Common myeloid progenitor, CD34-positive (primary cell): ENCODE measurements around the gene SYTL1.
A peak's percentile ranks its signal among the peaks of the same experiment; 100 is the strongest.

Experiments used
- CTCF ChIA-PET: fragments of 350-600 bp; sonication (Branson Sonifier 250); formaldehyde crosslinking; loops from one replicate; lab custom pipeline; 2021; ENCODE audit warnings: antibody characterized with exemption; lab: Charles Lee
- POLR2A ChIA-PET: fragments of 350-600 bp; sonication (Branson Sonifier 250); formaldehyde crosslinking; loops from one replicate; lab custom pipeline; 2021; ENCODE audit warnings: antibody characterized with exemption; lab: Charles Lee
- DNase-seq, 3 donors: peaks; one replicate each; pipeline versions ENCODE4 v3.0.0 to v3.0.0-alpha.2; 2013
- H3K27ac ChIP-seq, 2 experiments: 1 replicate in 1 of 2; 2 replicates in 1 of 2; pipeline ENCODE4 v1.7.0; 2013; ENCODE audit warnings: inconsistent platforms in 2 of 2, low read length in 2 of 2, mild to moderate bottlenecking in 2 of 2, low read depth in 1 of 2, moderate library complexity in 1 of 2; ENCODE audit not compliant: severe bottlenecking in 2 of 2, insufficient read depth in 1 of 2, poor library complexity in 1 of 2
- H3K27me3 ChIP-seq, 5 experiments: replicated peaks in 2 of 5; 1 replicate in 3 of 5; 2 replicates in 2 of 5; pipeline versions ENCODE4 v1.6.1 to v1.7.0; 2013; ENCODE audit warnings: low read length in 4 of 5, mild to moderate bottlenecking in 2 of 5, moderate library complexity in 2 of 5, inconsistent platforms in 1 of 5; ENCODE audit not compliant: insufficient read depth in 5 of 5, control insufficient read depth in 4 of 5
- H3K36me3 ChIP-seq, 4 experiments: 1 replicate in 2 of 4; 2 replicates in 2 of 4; pipeline versions ENCODE4 v1.6.1 to v1.7.0; 2013; ENCODE audit warnings: low read length in 3 of 4, control low read depth in 1 of 4, mild to moderate bottlenecking in 1 of 4; ENCODE audit not compliant: control insufficient read depth in 4 of 4, insufficient read depth in 4 of 4
- H3K4me1 ChIP-seq, 4 experiments: 1 replicate in 3 of 4; 2 replicates in 1 of 4; pipeline versions ENCODE4 v1.6.1 to v1.7.1; 2013; ENCODE audit warnings: low read length in 3 of 4, mild to moderate bottlenecking in 3 of 4, control low read depth in 1 of 4, inconsistent platforms in 1 of 4, moderate library complexity in 1 of 4; ENCODE audit not compliant: control insufficient read depth in 4 of 4, insufficient read depth in 4 of 4; ENCODE audit errors: control extremely low read depth in 1 of 4
- H3K4me3 ChIP-seq, 7 experiments: 1 replicate in 4 of 7; 2 replicates in 3 of 7; pipeline versions ENCODE4 v1.5.1 to v1.7.0; 2013; ENCODE audit warnings: mild to moderate bottlenecking in 7 of 7, low read length in 6 of 7, moderate library complexity in 6 of 7, inconsistent platforms in 2 of 7, low read depth in 2 of 7, control low read depth in 1 of 7; ENCODE audit not compliant: insufficient read depth in 4 of 7, control insufficient read depth in 1 of 7; ENCODE audit errors: extremely low read depth in 1 of 7
- H3K9me3 ChIP-seq, 5 experiments: 1 replicate in 4 of 5; 2 replicates in 1 of 5; pipeline versions ENCODE4 v1.6.1 to v1.7.1; 2013; ENCODE audit warnings: low read length in 4 of 5, mild to moderate bottlenecking in 2 of 5, inconsistent platforms in 1 of 5, low read depth in 1 of 5, moderate library complexity in 1 of 5; ENCODE audit not compliant: control insufficient read depth in 4 of 5, insufficient read depth in 2 of 5; ENCODE audit errors: control extremely low read depth in 1 of 5
- WGBS: methylation state at CpG from one replicate; pipeline ENCODE4 v1.1.5; 2013; ENCODE audit not compliant: insufficient coverage; 5-methylcytosine and 5-hydroxymethylcytosine counted together

Gene SYTL1

DNA sequence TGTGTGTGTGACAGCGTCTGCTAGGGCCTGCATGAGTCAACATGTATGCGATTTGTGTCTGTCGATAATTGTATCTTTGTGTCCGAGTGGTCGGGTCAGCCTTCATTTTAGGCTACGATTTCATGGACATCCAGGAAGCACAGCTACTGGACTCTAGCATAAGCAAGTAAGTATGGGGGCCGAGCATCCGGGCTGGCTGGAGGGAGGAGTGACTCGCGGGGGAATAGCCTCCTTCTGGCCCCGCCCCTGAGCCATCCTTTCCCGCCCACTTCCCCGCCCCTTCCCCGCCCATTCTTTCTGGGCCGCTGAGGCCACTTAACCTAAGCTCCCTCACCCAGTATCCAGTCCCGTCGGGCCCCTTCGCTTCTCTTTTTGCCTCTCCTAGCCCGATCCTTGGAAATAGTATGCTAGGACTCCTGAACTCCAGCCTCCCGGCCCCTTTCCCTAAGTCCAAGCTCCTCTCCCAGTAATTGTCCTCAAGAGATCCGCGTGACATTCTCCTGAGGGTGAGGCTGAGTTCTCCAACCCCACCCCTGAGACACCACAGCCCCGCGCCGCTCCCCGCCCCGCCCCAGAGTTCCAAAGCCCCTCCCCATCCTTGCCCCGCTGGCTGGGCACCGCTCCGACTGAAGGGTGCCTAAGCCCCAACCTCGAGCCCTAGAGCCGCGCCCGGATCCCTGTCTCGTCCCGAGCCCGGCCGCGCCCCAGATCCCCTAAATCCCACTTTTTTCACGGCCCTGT is 23.7 kb downstream of the SYTL1 start:
- CTCF ChIA-PET: interaction anchor here (0.7 to 8.0 kb wide), 15 partner anchors 8 to 297 kb away, joined by 3 to 80 read pairs (median 5); partner anchors contain the start of genes CD164L2 and SYTL1
- POLR2A ChIA-PET: interaction anchor here (0.5 to 1.4 kb wide), 3 partner anchors 9 to 194 kb away, joined by 3 to 5 read pairs (median 3); no protein-coding TSS in a partner anchor
- peaks cover 9 to 59% (median 52%) of the 10 kb centered on the region in 4 experiments for H3K4me1 ChIP-seq

DNA sequence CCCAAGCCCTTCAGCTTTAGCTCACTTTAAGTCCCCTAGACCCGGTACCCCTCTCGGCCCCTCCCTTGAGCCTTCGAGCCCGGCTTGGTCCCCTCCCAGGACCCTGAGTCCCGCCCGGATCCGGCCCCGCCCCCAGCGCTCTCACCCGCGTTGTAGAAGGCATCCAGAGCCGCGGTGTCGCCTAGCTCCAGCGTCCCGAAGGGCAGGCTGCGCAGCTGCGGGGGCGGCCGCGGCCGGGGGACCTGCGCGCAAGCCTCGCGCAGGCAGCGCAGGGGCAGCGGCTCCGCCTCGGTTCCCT is 24.2 kb downstream of the SYTL1 start:
- CTCF ChIA-PET: interaction anchor here (1.1 to 8.0 kb wide), 12 partner anchors 9 to 262 kb away, joined by 3 to 80 read pairs (median 8); partner anchors contain the start of genes CD164L2 and SYTL1
- H3K4me1 ChIP-seq: peaks cover 9 to 55% (median 51%) of the 10 kb centered on the region in 4 experiments
- H3K9me3 ChIP-seq: no peaks in the 10 kb centered on the region
- no peak overlapping the region for H3K27ac ChIP-seq
- POLR2A ChIA-PET: interaction anchor here (0.5 to 1.4 kb wide), 2 partner anchors 10 to 183 kb away, joined by 3 to 5 read pairs; no protein-coding TSS in a partner anchor
- H3K27me3 ChIP-seq: no peaks in the 10 kb centered on the region
- H3K36me3 ChIP-seq: peaks cover 0 to 11% (median 1%) of the 10 kb centered on the region in 4 experiments
- 0% methylated on average over 5 of the region's 30 CpGs for WGBS
- DNase-seq: peak; percentile 57 to 84 (median 79)
- peak overlapping the region; percentile 37 to 83 (median 70) for H3K4me3 ChIP-seq

More for the DNA sequence above, 23.7 kb downstream of the SYTL1 start:
- H3K9me3 ChIP-seq: no peaks in the 10 kb centered on the region
- peak; percentile 69 to 79 (median 77) for DNase-seq
- peak overlapping the region; percentile 37 to 83 (median 70) for H3K4me3 ChIP-seq
- no peaks in the 10 kb centered on the region for H3K27me3 ChIP-seq
- 5% methylated on average over 21 of the region's 40 CpGs for WGBS
- peak overlapping the region in 1 of 2 experiments; percentile 54 for H3K27ac ChIP-seq
- H3K36me3 ChIP-seq: peaks cover 0 to 11% (median 1%) of the 10 kb centered on the region in 4 experiments

DNA sequence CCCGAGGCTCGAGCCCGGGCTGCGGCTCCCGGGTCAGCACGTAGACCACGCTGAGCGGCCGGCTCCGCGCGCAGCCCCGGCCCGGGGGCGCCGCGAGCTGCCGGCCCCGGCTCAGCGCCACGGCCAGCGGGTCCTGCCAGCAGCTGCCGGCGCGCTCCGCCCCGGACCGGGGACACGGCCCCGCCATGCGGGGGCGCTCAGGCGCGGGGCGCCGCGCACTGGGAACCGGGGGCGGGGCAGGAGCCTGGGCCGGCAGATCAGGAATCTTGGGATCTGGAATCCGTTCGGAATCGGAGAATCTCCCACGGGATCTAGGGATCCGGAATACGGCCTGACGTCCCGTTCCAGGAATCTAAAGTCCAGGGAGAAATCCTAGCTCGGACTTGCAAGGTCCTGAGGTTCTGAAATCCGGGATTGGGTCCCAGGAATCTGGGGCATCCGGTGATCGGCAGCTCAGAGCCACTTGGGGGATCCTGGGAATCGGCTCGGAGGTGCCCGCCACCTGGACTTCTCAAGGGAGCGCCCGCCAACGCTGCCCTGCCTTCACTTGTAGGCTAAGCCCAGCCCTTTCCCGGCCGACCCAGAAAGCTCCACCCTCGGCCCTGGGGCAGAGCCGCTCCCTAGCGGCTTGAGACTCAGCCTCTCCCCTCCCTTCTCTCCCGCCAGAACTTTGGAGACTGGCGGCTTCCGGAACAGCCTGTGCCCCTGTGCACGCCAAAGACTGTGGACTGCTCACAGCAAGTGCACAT is 24.8 kb downstream of the SYTL1 start, which contains the start of gene MAP3K6:
MAP3K6 (minus strand) TSS at position 551 of the 749 bp plus-strand sequence; CDS start at position 187, 364 bp downstream.
- peak within 1 kb of the TSS in 1 of 2 experiments; percentile 68 for H3K27ac ChIP-seq
- H3K9me3 ChIP-seq: no peaks in the 10 kb centered on the region
- peaks cover 0 to 11% (median 1%) of the 10 kb centered on the region in 4 experiments for H3K36me3 ChIP-seq
- H3K4me3 ChIP-seq: peak within 1 kb of the TSS; percentile 37 to 83 (median 70)
- no peaks in the 10 kb centered on the region for H3K27me3 ChIP-seq
- ChIA-PET CTCF (interaction anchor here (0.6 to 8.0 kb wide), 15 partner anchors 9 to 452 kb away, joined by 3 to 80 read pairs (median 5); partner anchors contain the start of genes CD164L2 and SYTL1), POLR2A (interaction anchor here (0.5 to 1.4 kb wide), 2 partner anchors 10 to 183 kb away, joined by 3 to 5 read pairs; no protein-coding TSS in a partner anchor)
- peaks cover 9 to 55% (median 51%) of the 10 kb centered on the region in 4 experiments for H3K4me1 ChIP-seq
- DNase-seq: peak in 2 of 3 donors; percentile 56 to 64
- under 1% methylated on average over 64 of the region's 67 CpGs for WGBS

DNA sequence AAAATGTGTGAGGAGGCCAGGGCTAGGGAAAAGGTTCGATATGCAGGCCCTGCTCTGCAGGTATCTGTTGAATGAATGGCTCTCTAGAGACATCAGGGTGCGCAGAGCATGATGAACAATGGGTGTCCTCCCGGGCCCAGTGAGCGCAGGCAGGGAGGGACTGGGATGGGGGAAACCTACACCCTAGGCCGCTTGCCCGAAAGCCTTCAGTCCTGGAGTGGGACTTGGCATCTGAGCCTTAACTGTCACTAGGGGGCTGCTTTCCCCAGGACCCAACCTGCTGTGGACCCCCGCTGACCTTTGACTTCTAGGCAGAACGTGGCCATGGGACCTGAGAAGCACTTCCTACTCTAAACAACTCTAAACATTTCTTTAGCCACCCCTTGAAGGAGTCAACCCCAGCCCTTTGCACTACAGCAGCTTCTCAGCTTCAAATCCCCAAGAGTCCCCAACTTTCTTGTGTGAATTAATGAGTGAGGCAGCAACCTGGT is 25.4 kb downstream of the SYTL1 start:
- peaks cover 0 to 11% (median 1%) of the 10 kb centered on the region in 4 experiments for H3K36me3 ChIP-seq
- peak overlapping the region in 5 of 7 experiments; percentile 65 to 83 (median 72) for H3K4me3 ChIP-seq
- DNase-seq: no peak
- H3K27ac ChIP-seq: no peak overlapping the region
- 69% methylated on average over 7 of the region's 8 CpGs for WGBS
- POLR2A ChIA-PET: no interaction called here
- no peaks in the 10 kb centered on the region for H3K9me3 ChIP-seq
- no peaks in the 10 kb centered on the region for H3K27me3 ChIP-seq
- H3K4me1 ChIP-seq: peaks cover 9 to 55% (median 51%) of the 10 kb centered on the region in 4 experiments
- CTCF ChIA-PET: interaction anchor here (0.6 to 8.0 kb wide), 14 partner anchors 10 to 451 kb away, joined by 3 to 80 read pairs (median 7); partner anchors contain the start of genes CD164L2 and SYTL1

DNA sequence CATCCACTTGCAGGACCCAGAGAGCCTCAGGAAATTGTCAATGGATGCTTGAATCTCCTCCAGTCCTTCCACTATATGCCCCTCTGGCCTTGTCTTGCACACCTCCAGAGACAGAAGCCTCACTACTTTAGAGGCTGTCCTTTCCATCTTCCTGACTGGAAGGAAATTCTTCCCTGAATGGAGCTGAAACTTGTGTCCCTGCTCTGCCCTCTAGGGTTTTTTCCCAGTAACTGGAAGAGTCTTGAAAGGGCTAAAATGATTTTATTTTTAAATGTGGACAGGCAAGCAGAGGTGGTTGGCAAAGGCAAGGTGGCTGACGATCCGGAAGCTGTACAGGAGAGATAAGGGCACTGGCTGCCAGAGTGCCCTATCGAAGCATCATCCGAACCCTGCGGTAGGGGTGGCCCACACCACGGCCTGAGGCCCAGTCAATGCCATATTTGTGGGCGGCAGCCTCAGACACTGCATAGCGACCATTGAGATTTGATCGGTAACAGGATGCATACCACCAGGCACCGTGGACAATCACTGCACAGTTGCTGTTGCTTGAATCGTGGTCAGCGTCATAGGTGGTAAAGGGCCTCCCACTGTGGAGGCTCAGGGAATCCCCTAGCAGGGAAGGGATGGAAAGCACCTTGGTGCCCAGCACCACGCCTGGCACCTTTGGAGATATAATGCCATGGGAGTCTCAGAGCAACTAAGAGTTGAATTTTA is 27.2 kb downstream of the SYTL1 start:
- H3K27me3 ChIP-seq: no peaks in the 10 kb centered on the region
- ChIA-PET POLR2A (interaction anchor here (0.5 to 1.2 kb wide), 4 partner anchors 11 to 418 kb away, joined by 3 to 5 read pairs (median 3); no protein-coding TSS in a partner anchor), CTCF (interaction anchor here (0.9 to 8.0 kb wide), 14 partner anchors 10 to 294 kb away, joined by 3 to 80 read pairs (median 4); partner anchors contain the start of gene CD164L2)
- no peaks in the 10 kb centered on the region for H3K36me3 ChIP-seq
- DNase-seq: peak; percentile 94 to 99 (median 98)
- H3K9me3 ChIP-seq: no peaks in the 10 kb centered on the region
- peaks cover 9 to 55% (median 51%) of the 10 kb centered on the region in 4 experiments for H3K4me1 ChIP-seq
- WGBS: 0% methylated on average over 10 of the region's 13 CpGs
- peak overlapping the region in 1 of 2 experiments; percentile 55 for H3K27ac ChIP-seq
- peak overlapping the region in 3 of 7 experiments; percentile 13 to 47 (median 32) for H3K4me3 ChIP-seq
